B cell (primary cell): Measurements from ENCODE around the gene NECAB2.

Source experiments
- EZH2 ChIP-seq: IDR thresholded peaks from 2 replicates; pipeline ENCODE4 v1.6.1; 2012; ENCODE audit warnings: borderline replicate concordance, low read depth, mild to moderate bottlenecking, moderate library complexity, low read length; ENCODE audit not compliant: insufficient read depth, poor library complexity, severe bottlenecking
- TF ChIP-seq, protein P1 (sequence below): fragments of 200-600 bp; IDR thresholded peaks from one replicate; pipeline ENCODE4 v1.8.0; 2022; ENCODE audit warnings: antibody characterized with exemption, mild to moderate bottlenecking

DNA sequence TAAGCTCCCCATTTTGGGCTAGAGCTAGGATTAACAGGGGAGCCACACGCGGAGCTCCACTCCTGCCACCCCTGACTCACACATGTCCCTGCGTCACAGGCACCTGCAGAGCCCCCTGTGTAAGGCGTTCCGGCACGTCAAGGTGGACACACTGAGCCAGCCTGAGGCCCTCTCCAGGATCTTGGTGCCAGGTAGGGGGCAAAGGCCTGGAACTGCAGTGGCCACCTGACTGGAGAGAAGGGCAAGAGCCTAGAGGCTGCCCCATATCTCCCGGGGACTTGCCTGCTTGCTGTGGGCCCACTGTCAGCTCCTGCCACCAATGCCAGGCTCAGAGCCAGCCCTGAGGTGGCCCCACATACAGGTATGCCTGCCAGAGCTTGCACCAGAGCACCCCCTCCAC is 33.7 kb downstream of the NECAB2 start:
- TF ChIP-seq, protein P1, sequence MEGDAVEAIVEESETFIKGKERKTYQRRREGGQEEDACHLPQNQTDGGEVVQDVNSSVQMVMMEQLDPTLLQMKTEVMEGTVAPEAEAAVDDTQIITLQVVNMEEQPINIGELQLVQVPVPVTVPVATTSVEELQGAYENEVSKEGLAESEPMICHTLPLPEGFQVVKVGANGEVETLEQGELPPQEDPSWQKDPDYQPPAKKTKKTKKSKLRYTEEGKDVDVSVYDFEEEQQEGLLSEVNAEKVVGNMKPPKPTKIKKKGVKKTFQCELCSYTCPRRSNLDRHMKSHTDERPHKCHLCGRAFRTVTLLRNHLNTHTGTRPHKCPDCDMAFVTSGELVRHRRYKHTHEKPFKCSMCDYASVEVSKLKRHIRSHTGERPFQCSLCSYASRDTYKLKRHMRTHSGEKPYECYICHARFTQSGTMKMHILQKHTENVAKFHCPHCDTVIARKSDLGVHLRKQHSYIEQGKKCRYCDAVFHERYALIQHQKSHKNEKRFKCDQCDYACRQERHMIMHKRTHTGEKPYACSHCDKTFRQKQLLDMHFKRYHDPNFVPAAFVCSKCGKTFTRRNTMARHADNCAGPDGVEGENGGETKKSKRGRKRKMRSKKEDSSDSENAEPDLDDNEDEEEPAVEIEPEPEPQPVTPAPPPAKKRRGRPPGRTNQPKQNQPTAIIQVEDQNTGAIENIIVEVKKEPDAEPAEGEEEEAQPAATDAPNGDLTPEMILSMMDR, result no peak
- no peak for TF ChIP-seq EZH2
